Lower leg skin (tissue), 3 donors: ENCODE data around the gene SPSB3.

Source experiments
- POLR2A ChIP-seq, 2 donors: fragments of 450-650 bp; IDR thresholded peaks; one replicate each; pipeline ENCODE4 v1.6.1; 2016 to 2017; ENCODE audit warnings: antibody characterized with exemption in 2 of 2, mild to moderate bottlenecking in 1 of 2, moderate library complexity in 1 of 2
- TF ChIP-seq, protein P1 (sequence below), 3 donors: fragments of 450-650 bp; IDR thresholded peaks; one replicate each; pipeline ENCODE4 v1.5.1; 2016; ENCODE audit warnings: antibody characterized with exemption in 3 of 3, mild to moderate bottlenecking in 3 of 3, moderate library complexity in 2 of 3

DNA sequence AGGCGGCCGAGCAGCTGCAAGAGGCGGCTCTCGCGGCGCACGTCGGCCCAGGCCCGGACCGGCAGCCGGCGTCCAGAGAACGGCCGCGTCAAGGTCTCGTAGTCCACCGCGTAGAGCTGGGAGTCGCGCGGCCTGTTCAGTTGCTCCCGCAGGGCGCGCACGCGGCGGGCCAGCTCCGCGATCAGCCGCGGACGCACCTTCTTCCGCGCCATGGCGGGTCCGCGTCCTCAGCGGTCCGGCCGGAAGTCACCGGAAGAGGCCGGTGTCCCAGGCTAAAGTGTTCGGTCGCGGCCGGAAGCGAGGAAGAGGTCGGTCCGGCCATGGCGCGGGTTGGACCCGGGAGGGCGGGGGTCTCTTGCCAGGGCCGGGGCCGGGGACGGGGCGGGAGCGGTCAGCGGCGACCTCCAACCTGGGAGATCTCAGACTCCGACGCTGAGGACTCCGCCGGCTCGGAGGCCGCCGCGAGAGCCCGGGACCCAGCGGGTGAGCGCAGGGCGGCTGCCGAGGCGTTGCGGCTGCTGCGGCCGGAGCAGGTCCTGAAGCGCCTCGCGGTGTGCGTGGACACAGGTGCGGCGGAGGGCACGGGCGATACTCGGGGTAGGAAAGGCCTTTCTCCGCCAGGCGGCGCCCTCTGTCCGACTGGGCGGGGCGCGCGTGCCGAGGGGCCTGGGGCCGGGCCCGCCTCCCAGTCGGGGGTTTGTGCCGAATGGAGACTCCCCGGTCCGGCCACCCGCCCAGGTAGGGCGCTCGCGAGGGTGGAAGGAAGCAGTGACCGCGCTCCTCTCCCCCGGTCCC lies 9.3 kb downstream of the SPSB3 start, which contains the start of gene MRPS34:
- TF ChIP-seq, protein P1, sequence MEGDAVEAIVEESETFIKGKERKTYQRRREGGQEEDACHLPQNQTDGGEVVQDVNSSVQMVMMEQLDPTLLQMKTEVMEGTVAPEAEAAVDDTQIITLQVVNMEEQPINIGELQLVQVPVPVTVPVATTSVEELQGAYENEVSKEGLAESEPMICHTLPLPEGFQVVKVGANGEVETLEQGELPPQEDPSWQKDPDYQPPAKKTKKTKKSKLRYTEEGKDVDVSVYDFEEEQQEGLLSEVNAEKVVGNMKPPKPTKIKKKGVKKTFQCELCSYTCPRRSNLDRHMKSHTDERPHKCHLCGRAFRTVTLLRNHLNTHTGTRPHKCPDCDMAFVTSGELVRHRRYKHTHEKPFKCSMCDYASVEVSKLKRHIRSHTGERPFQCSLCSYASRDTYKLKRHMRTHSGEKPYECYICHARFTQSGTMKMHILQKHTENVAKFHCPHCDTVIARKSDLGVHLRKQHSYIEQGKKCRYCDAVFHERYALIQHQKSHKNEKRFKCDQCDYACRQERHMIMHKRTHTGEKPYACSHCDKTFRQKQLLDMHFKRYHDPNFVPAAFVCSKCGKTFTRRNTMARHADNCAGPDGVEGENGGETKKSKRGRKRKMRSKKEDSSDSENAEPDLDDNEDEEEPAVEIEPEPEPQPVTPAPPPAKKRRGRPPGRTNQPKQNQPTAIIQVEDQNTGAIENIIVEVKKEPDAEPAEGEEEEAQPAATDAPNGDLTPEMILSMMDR (IDR thresholded peaks at IDR 0.05): no peak
- TF ChIP-seq POLR2A (IDR thresholded peaks at IDR 0.05): no peak
